ENCODE data around the gene MAP3K5.

The MAP3K5 gene

GRCh38 chr6:136528477-136528876 is 263.8 kb downstream of the MAP3K5 start:
- DNase-seq: no peak

GRCh38 chr6:136527831-136528230 is 264.4 kb downstream of the MAP3K5 start:
- no peak for DNase-seq

GRCh38 chr6:136526937-136527336 is 265.3 kb downstream of the MAP3K5 start:
- DNase-seq: no peak

GRCh38 chr6:136526196-136526930 is 265.9 kb downstream of the MAP3K5 start:
- DNase-seq: peak; percentile 61

- DNase-seq: no peak
Measured at GRCh38 chr6:136525586-136526195, 266.6 kb downstream of the MAP3K5 start.

GRCh38 chr6:136524936-136525413 is 267.3 kb downstream of the MAP3K5 start:
- no peak for DNase-seq

- no peak for DNase-seq
Measured at GRCh38 chr6:136524339-136524935, 267.8 kb downstream of the MAP3K5 start.

GRCh38 chr6:136523196-136523595 is 269.1 kb downstream of the MAP3K5 start:
- DNase-seq: no peak

- no peak for DNase-seq
Measured at GRCh38 chr6:136522636-136523035, 269.6 kb downstream of the MAP3K5 start.

- DNase-seq: no peak
Measured at GRCh38 chr6:136521911-136522310, 270.4 kb downstream of the MAP3K5 start.

GRCh38 chr6:136521427-136521826 is 270.9 kb downstream of the MAP3K5 start:
- DNase-seq: no peak

GRCh38 chr6:136520517-136520916 is 271.8 kb downstream of the MAP3K5 start:
- no peak for DNase-seq

- DNase-seq: no peak
Measured at GRCh38 chr6:136517582-136517981, 274.7 kb downstream of the MAP3K5 start.

GRCh38 chr6:136517002-136517401 is 275.3 kb downstream of the MAP3K5 start:
- DNase-seq: no peak

GRCh38 chr6:136514591-136514990 is 277.7 kb downstream of the MAP3K5 start:
- DNase-seq: no peak

- DNase-seq: no peak
Measured at GRCh38 chr6:136511926-136512325, 280.4 kb downstream of the MAP3K5 start.

GRCh38 chr6:136511397-136511796 is 280.9 kb downstream of the MAP3K5 start:
- DNase-seq: no peak

- DNase-seq: no peak
Measured at GRCh38 chr6:136510782-136511181, 281.5 kb downstream of the MAP3K5 start.

- DNase-seq: no peak
Measured at GRCh38 chr6:136510299-136510698, 282.0 kb downstream of the MAP3K5 start.

- DNase-seq: no peak
Measured at GRCh38 chr6:136508725-136509392, 283.4 kb downstream of the MAP3K5 start.

All from right hindlimb (tissue), 1 donor.